Stomach (tissue), 4 donors: ENCODE data around the gene OTUD1.

ENCODE experiments used
- POLR2AphosphoS5 ChIP-seq, 3 donors: sonication (generic); formaldehyde crosslinking; IDR thresholded peaks; one replicate each; pipeline ENCODE4 v1.6.1; 2016; ENCODE audit warnings: antibody characterized with exemption in 3 of 3
- TF ChIP-seq, protein P1 (sequence below), 7 experiments: fragments of 450-650 bp in 4 of 7; fragments of 200-600 bp in 3 of 7; sonication (generic) in 3 of 7; IDR thresholded peaks; one replicate each; pipeline ENCODE4 v1.5.1; 2016 to 2019; ENCODE audit warnings: antibody characterized with exemption in 7 of 7, control low read depth in 2 of 7, mild to moderate bottlenecking in 1 of 7

- TF ChIP-seq POLR2AphosphoS5 (IDR thresholded peaks at IDR 0.05): no peak
- TF ChIP-seq, protein P1, sequence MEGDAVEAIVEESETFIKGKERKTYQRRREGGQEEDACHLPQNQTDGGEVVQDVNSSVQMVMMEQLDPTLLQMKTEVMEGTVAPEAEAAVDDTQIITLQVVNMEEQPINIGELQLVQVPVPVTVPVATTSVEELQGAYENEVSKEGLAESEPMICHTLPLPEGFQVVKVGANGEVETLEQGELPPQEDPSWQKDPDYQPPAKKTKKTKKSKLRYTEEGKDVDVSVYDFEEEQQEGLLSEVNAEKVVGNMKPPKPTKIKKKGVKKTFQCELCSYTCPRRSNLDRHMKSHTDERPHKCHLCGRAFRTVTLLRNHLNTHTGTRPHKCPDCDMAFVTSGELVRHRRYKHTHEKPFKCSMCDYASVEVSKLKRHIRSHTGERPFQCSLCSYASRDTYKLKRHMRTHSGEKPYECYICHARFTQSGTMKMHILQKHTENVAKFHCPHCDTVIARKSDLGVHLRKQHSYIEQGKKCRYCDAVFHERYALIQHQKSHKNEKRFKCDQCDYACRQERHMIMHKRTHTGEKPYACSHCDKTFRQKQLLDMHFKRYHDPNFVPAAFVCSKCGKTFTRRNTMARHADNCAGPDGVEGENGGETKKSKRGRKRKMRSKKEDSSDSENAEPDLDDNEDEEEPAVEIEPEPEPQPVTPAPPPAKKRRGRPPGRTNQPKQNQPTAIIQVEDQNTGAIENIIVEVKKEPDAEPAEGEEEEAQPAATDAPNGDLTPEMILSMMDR (IDR thresholded peaks at IDR 0.05): no peak
Measured at GRCh38 chr10:23405540-23405939, 33.3 kb upstream of the OTUD1 start.
